ENCODE data around the gene DYSF.
"Not testable (repeated sequence)": the region's sequence is repeated elsewhere in the genome, so short reads cannot be mapped to it uniquely, and the experiment has no call there.

Gene DYSF

DNA sequence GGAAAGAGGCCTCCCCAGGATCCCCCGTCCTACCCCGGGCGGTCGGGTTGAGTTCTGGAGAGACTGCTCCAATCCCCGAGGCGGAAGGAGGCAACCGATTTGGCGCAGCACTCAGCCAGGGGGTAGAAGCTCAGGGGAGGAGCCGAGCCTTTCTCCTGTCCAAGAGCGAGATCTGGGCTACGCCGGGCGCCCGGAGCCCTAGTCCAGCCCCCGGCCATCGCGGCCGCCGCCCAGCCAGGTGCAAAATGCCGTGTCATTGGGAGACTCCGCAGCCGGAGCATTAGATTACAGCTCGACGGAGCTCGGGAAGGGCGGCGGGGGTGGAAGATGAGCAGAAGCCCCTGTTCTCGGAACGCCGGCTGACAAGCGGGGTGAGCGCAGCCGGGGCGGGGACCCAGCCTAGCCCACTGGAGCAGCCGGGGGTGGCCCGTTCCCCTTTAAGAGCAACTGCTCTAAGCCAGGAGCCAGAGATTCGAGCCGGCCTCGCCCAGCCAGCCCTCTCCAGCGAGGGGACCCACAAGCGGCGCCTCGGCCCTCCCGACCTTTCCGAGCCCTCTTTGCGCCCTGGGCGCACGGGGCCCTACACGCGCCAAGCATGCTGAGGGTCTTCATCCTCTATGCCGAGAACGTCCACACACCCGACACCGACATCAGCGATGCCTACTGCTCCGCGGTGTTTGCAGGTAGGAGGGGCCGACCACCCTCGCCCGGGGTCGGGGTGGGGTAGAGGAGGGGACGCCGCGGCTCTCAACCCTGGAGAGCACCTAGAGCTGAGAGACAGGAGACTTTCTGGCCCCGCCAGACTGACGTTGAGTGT is at the start of gene DYSF:
TSS of gene DYSF (plus strand) at position 158 of the 817 bp plus-strand sequence.
- no peak for FAIRE-seq

DNA sequence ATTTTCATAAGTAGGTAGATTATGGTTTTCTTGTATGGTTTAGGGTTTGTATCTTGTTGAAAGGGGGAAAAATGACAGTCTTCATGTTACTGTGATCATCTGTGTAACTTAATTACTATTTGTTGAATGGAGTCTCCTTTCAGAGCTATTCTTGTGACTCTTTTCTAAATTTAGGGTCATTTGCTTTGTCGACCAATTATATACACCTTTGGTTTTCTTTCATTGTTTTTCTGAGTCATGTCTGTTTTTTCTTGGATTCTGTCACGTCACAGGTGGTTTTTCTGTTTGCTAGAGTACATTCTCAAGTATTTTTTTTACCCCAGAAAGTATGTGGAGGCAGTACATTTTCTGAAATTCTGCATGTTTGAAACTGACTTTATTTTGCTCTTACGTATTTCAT is 43.8 kb upstream of the DYSF start:
- no peak for FAIRE-seq

DNA sequence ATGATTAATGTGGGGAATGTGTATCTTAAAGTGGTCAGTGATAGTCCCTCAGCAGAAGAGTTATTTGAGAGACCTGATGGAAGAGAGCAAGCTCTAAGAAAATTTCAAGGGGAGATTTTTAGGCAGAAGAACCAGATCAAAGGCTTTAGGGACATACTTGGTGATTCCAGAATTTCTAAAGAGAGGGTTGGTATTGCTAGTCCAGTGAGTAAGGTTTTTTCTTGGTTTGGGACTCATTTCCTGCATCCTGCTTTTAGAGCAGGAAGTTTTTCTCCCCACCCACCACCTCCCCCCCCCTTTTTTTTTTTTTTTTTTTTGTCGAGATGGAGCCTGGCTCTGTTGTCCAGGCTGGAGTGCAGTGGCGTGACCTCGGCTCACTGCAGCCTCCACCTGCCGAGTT is 42.7 kb upstream of the DYSF start:
- no peak for FAIRE-seq

- not testable (repeated sequence) for FAIRE-seq
Measured at GRCh38 chr2:71416866-71417265, 36.5 kb upstream of the DYSF start.

DNA sequence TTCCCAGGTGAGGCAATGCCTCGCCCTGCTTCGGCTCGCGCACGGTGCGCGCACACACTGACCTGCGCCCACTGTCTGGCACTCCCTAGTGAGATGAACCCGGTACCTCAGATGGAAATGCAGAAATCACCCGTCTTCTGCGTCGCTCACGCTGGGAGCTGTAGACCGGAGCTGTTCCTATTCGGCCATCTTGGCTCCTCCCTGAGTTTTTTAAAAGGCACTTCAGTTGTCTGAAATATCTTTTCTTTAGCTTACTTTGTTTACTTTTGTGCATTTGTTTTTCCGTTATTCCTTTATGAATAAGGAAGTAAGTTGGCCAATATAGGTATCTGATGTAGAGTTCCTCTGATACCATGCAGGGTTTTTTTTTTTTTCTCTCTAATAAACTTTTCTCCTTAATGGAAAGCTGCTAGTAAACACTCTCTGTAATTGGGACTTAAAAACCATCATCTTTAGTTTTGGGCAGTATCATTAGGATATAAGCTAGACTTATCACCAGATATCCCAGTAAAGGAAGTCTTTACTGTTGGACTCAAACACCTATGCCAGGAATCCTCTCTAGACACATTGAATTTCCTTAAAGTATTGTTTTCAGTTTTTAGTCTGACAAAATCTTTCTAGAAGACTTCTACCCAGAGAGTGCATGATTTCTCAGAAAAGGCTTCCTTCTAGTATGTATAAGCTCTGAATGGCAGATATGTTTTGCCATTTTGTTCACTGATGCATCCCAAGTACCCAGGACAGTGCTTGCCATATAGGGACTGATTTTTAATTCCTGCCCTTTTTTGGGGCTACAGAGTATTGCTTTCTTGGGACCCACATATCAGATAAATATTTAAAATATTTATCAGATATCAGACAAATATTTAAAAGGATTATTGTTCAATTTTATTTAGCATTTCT is 35.8 kb upstream of the DYSF start:
- no peak for FAIRE-seq

DNA sequence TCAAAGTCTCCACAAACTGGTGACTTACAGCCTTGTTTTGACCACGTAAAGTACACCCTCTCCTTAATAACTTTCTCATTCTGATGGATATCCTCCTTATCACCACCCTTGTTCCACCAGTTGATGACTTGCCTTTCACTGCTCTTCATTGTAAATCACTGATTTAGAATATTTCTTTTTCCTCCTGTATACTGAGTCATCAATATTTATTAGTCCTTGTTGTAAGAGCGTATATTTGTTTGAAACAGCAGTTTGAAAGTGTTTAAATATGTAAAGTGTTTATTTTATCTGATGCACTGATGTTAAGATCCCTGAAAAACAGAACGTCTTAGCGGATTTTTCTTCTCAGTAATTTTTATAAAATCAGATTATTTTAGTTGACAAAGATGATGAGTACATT is 34.2 kb upstream of the DYSF start:
- FAIRE-seq, result no peak

GRCh38 chr2:71419976-71420375 is 33.4 kb upstream of the DYSF start:
- FAIRE-seq, result no peak

DNA sequence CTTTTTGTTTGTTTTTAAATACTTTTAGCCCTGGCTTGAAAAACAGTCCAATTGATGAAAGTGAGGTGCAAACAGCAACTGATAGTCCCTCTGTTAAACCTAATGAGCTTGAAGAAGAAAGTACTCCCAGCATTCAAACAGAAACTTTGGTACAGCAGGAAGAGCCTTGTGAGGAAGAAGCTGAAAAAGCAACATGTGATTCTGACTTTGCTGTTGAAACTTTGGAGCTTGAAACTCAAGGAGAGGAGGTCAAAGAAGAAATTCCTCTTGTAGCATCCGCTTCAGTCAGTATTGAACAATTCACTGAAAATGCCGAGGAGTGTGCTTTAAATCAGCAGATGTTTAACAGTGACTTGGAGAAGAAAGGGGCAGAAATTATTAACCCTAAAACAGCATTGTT is 30.6 kb upstream of the DYSF start:
- FAIRE-seq, result no peak

DNA sequence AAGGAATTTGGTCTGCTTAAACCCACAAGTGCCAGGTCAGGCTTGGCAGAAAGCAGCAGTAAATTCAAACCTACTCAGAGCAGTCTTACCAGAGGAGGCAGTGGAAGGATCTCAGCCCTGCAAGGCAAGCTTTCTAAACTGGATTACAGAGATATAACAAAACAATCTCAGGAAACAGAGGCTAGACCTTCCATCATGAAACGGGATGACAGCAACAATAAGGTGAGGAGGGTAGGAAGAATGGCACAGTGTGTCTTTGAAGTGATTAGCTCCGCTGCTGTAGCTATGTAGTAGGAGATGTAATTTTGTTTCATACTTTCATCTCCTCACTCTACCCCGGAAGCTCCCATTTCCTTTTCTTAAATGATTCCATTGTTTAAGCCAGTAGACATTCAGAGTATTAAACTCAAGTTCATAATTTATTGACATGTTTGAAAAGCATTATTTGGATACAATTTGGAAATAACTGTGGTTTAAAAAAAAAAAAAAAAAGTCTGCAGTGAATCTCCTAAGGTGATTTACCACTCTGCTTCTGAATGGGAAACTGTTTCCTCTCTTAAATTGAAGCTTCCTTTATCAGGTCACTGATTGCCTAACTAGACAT is 29.4 kb upstream of the DYSF start:
- FAIRE-seq, result no peak

DNA sequence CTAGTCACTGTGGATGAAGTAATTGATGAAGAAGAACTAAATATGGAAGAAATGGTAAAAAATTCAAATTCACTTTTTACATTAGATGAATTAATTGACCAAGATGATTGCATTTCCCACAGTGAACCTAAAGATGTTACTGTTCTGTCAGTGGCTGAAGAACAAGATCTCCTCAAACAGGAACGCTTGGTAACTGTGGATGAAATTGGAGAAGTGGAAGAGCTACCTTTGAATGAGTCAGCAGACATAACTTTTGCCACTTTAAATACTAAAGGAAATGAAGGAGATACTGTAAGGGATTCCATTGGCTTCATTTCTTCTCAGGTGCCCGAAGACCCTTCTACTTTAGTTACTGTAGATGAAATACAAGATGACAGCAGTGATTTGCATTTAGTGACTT is 26.6 kb upstream of the DYSF start:
- no peak for FAIRE-seq

DNA sequence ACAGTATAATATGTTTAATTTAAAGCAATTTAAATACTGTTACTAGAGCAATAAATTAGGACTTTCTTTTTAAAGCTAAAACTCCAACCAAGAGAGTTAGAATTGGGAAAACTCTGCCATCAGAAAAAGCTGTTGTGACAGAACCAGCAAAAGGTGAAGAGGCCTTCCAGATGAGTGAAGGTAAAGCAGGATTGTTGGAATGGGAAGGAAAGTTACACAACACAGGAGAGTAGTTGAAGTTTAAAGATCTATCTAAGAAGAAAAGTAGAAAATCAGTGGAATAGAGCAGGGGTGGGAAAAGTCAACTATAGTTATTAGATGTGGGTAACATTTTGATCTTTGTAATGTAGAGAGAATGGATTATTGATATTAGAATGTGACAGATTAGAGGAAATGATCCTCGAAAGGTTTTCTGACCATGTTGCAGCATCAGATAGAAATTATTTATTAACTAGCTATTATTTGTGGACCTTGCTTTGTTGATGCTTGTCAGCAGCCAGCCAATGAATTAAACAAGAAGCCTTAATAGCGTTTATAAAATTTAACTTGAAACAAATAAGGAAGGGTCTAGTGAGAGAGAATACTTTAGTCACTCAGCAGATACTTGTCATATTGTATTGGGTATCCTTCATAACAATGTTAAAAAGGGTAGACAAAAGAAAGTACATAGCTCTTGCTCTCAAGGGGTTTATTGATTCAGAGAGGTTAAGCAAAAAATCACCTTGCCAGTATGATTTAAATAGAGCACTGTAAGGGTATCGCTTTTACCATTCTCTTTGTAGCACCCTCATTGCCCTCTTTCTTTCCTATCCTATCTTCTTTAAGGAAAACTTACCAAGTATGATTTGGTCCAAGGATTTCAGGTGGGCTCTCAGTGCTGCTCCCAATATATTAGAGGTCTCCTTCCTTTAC is 24.6 kb upstream of the DYSF start:
- FAIRE-seq, result no peak

- not testable (repeated sequence) for FAIRE-seq
Measured at GRCh38 chr2:71445142-71445541, 8.2 kb upstream of the DYSF start.

DNA sequence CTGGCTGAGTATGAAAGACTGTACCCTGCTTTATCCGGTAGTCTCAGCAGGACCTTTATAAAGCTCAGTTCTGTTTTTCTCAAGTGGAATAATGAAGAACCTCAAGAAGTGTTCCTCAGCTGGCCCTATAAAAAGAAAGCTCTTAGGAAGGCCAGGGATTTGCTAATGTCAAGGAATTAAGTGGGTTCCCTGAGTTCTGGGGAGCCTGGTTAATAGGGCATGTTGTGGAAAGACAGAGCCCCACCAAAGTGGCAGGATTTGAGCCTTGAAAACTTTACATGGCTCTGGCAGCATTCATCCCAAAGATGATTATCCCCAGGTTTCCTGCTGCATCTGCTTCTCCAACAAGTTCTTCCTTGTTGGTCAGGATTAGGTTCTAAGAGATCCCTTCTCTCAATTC is 6.9 kb upstream of the DYSF start:
- FAIRE-seq, result no peak

DNA sequence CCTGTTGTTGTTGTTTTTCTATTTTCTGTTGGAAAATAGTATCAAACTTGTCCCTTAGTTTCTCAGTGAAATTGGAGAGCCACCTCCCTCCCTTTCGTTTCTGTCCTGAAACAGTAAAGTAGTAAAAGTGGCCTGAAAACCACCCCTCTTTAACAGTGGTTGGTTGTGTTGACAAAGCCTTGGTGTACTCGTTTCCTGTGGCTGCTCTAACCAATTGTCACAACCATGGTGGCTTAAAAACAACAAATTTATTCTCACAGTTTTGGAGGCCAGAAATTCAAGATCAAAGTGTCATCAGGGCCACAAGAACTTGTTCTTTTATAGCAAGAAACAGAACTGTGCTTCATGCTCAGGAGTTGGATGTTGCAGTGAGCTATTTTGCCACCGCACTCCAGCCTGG is 4.0 kb upstream of the DYSF start:
- no peak for FAIRE-seq

GRCh38 chr2:71451705-71452104 is 1.7 kb upstream of the DYSF start:
- no peak for FAIRE-seq

DNA sequence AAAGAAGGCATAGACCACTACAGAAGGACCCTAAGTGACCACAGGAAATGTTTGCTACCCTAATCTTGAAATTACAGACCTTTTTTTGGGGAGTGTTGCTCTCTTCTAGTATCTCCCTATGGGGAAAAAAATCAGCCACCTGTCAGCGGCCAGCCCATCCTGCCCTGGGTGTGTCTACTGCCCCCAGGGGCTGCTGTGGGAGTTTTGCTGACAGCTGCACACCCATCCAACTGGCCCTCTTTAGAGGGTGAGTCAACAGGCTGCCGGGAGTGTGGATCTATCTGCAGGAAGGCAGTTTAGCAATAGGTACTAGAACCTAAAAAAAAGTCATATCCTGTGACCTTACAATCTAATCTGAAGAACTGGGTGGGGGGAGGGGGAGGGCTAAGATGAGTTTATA is 796 bp upstream of the DYSF start:
- FAIRE-seq, result no peak

DNA sequence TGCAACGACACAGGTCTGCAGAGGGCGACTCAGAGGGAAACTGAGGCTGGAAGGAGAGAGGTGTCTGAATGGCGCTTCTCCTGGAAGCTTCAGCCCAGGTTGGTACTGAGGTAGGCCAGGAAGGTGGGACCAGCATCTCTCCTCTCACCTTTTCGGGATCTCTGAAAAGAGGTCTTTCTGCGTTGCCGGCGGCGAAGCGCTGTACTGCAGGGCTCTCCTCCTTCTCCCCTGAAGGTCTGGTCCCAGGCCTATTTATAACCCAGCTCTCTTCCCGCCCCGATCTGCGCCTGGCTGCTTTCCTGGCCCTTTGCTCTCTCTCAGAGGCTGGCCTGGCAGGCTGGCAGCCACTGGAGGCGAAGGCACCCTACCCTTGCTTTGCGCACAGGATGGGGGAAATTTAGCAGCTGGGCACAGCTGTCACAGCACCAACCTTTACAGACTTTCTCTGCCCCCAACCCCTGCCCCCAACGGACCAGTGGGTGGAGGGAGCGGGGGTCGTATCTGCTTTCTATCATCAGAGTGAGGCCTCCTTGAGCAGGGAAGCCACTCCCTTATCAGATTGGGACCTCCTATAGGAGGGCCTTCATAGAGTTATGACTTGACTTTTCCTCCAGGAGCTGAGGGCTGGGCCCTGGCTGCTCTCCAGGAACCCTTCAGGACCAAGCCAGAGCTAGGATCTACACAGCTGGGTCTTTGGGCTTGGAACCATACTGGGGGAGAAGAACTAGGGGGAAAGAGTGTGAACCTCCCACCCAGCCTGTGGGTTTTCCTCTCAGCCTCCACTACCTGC is 1.1 kb downstream of the DYSF start:
- FAIRE-seq, result no peak

GRCh38 chr2:71455011-71455740 is 1.8 kb downstream of the DYSF start:
- no peak for FAIRE-seq

DNA sequence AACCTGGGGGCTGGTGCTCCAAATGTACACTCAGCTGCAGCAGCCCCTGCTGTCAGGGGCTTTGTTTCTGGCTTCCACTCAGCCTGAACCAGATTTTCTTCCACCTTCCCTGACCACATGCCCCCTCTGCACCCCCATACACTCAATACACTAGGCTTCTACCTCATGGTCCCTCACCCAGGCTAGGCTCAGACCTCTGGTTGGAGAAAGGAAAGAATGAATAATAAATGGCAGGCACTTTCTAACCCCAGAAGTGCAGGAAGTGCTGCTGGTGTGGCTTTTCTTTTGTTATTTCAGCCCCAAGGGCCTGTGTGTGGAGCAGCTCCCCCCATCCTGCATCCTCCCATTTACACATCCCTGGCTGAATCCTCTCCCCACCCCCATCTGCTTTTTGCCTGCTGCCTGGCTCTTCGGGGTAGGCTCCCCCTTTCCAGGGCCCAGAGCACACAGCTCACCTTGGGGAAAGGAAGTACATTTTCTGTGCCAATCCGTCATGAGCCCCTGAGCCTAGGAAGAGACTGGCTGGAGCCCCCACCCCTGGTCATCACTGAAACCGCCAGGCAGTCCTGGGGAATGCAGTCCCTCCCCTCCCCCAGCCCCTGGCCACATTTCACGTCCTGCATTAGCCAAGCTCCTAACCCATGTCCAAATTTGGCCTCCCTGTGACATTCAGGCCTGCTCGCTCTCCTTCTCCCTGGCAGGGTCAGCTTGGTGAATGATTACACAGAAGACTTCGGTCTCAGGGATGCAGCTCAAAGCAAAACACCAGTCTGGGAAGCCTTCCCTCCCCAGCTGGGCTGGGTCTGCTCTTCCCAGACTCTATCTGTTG is 2.6 kb downstream of the DYSF start:
- no peak for FAIRE-seq

GRCh38 chr2:71456617-71457016 is 3.3 kb downstream of the DYSF start:
- FAIRE-seq, result no peak
